ENCODE data around the gene RRAGC. TPM values are rescaled to one million over a fixed set of nuclear protein-coding genes. Genes with fewer than 3 reads are reported as not detected.

Gene RRAGC
- total and polyA plus RNA-seq, 7 donors = 18.2 to 38.8 (median 24.6) TPM

- intact Hi-C loops (cut with DNase I) = no loop called here
- no peaks in the 10 kb centered on the region for H3K27me3 ChIP-seq
- no peak overlapping the region for H3K27ac ChIP-seq
- H3K36me3 ChIP-seq = no peaks in the 10 kb centered on the region
- WGBS, 2 donors = 92 to 96% methylated on average over 9 of the region's 9 CpGs
- no peaks in the 10 kb centered on the region for H3K9me3 ChIP-seq
- TF ChIP-seq POLR2A (IDR thresholded peaks at IDR 0.05) (no peak), CTCF (IDR thresholded peaks at IDR 0.05) (no peak), EP300 (IDR thresholded peaks at IDR 0.05) (no peak), POLR2AphosphoS5 (IDR thresholded peaks at IDR 0.05) (no peak)
- no peak overlapping the region for H3K4me3 ChIP-seq
- no peaks in the 10 kb centered on the region for H3K4me1 ChIP-seq
- DNase-seq = no peak
Observed at GRCh38 chr1:38888423-38889333, 29.1 kb upstream of the RRAGC start.

GRCh38 chr1:38885092-38885491 is 25.5 kb upstream of the RRAGC start:
- 91 to 94% methylated on average over 2 of the region's 2 CpGs for WGBS, 2 donors
- Histone ChIP-seq H3K9me3 (no peaks in the 10 kb centered on the region), H3K27me3 (no peaks in the 10 kb centered on the region), H3K4me1 (no peaks in the 10 kb centered on the region), H3K36me3 (no peaks in the 10 kb centered on the region), H3K4me3 (no peak overlapping the region), H3K27ac (no peak overlapping the region)
- no peak for DNase-seq
- intact Hi-C loops (cut with DNase I) = no loop called here
- TF ChIP-seq CTCF (IDR thresholded peaks at IDR 0.05) (no peak), POLR2A (IDR thresholded peaks at IDR 0.05) (no peak), POLR2AphosphoS5 (IDR thresholded peaks at IDR 0.05) (no peak), EP300 (IDR thresholded peaks at IDR 0.05) (no peak)

- TF ChIP-seq EP300 (IDR thresholded peaks at IDR 0.05) = no peak
- no peak for TF ChIP-seq CTCF (IDR thresholded peaks at IDR 0.05)
- TF ChIP-seq POLR2A (IDR thresholded peaks at IDR 0.05) = no peak
- TF ChIP-seq POLR2AphosphoS5 (IDR thresholded peaks at IDR 0.05) = no peak
- intact Hi-C loops (cut with DNase I) = no loop called here
- no peak within 1 kb of the TSS for H3K4me3 ChIP-seq
- no peaks in the 10 kb centered on the region for H3K9me3 ChIP-seq
- H3K27me3 ChIP-seq = no peaks in the 10 kb centered on the region
- no peaks in the 10 kb centered on the region for H3K4me1 ChIP-seq
- H3K36me3 ChIP-seq = no peaks in the 10 kb centered on the region
- DNase-seq = no peak
- H3K27ac ChIP-seq = no peak within 1 kb of the TSS
Observed at GRCh38 chr1:38881487-38881886, 21.9 kb upstream of the RRAGC start, which contains the start of gene GJA9. GJA9 (minus strand) TSS chr1:38881587; CDS start chr1:38876098, 5,489 bp downstream.

- H3K4me1 ChIP-seq = peaks cover 0 to 24% (median 14%) of the 10 kb centered on the region in 4 donors
- H3K4me3 ChIP-seq = no peak overlapping the region
- no peak for DNase-seq
- 92 to 93% methylated on average over 2 of the region's 2 CpGs for whole genome bisulfite sequencing, 2 donors
- H3K9me3 ChIP-seq = no peaks in the 10 kb centered on the region
- TF ChIP-seq POLR2A (IDR thresholded peaks at IDR 0.05) (no peak), EP300 (IDR thresholded peaks at IDR 0.05) (no peak), CTCF (IDR thresholded peaks at IDR 0.05) (no peak), POLR2AphosphoS5 (IDR thresholded peaks at IDR 0.05) (no peak)
- no peaks in the 10 kb centered on the region for H3K27me3 ChIP-seq
- no peak overlapping the region for H3K27ac ChIP-seq
- no peaks in the 10 kb centered on the region for H3K36me3 ChIP-seq
- intact Hi-C loops (cut with DNase I) = no loop called here
Observed at GRCh38 chr1:38875811-38876210, 16.2 kb upstream of the RRAGC start.

All from sigmoid colon (tissue), 7 donors.